PC-9 (cell line): ENCODE measurements around the gene CAMTA1.

Experiments
- CTCF ChIP-seq: fragments of 200-600 bp; sonication (generic); conservative IDR thresholded peaks from 2 replicates; pipeline ENCODE4 v1.6.1; 2017; ENCODE audit warnings: mixed run types, antibody characterized with exemption, mild to moderate bottlenecking, moderate library complexity
- EZH2 ChIP-seq: fragments of 200-600 bp; sonication (generic); IDR thresholded peaks from 2 replicates; pipeline ENCODE4 v1.8.0; 2017; ENCODE audit warnings: antibody characterized with exemption, low read depth

GRCh38 chr1:7172804-7173203, 387.6 kb downstream of the CAMTA1 start:
- TF ChIP-seq EZH2 (no peak), CTCF (no peak)
